Cardiac muscle cell (in vitro differentiated cells and primary cell): ENCODE measurements around the gene TAF4. TPM values are rescaled to one million over a fixed set of nuclear protein-coding genes. Genes with fewer than 3 reads are reported as not detected.

Experiments
- DNase-seq, 2 donors: peaks; one replicate each; pipeline versions ENCODE4 v3.0.0 to v3.0.0-alpha.2; 2010 to 2017; ENCODE audit warnings: low read depth in 1 of 2, low spot score in 1 of 2
- H3K27ac ChIP-seq: fragments of 200-600 bp; sonication (generic); 2 replicates; pipeline ENCODE4 v1.5.1; 2016
- H3K27me3 ChIP-seq: fragments of 200-600 bp; sonication (generic); 2 replicates; pipeline ENCODE4 v1.6.0; 2016; ENCODE audit warnings: control low read depth
- H3K36me3 ChIP-seq: fragments of 200-600 bp; sonication (generic); 2 replicates; pipeline ENCODE4 v1.5.1; 2016; ENCODE audit warnings: control low read depth
- H3K4me1 ChIP-seq: fragments of 200-600 bp; sonication (generic); 2 replicates; pipeline ENCODE4 v1.8.1; 2017; ENCODE audit warnings: low read depth, mild to moderate bottlenecking, mixed run types
- H3K4me3 ChIP-seq: fragments of 200-600 bp; sonication (generic); 2 replicates; pipeline ENCODE4 v1.5.1; 2016; ENCODE audit warnings: mild to moderate bottlenecking
- H3K9me3 ChIP-seq: fragments of 200-600 bp; sonication (generic); 2 replicates; pipeline ENCODE4 v1.5.1; 2017; ENCODE audit warnings: low read depth, mild to moderate bottlenecking, control low read depth
- polyA plus RNA-seq: library from polyadenylated mRNA; unstranded; fragments of >200 nt; fragmentation: Nextera tagmentation; extraction: Ambion mirVana; gene quantifications from 2 replicates; pipeline ENCODE4 v1.2.1, GENCODE V29; 2016
- total RNA-seq: library from RNA; depleted of rRNA; stranded (reverse); fragments of >200 nt; gene quantifications from 2 replicates; pipeline ENCODE4 v1.2.3, GENCODE V29; 2016
- TF ChIP-seq, protein P1 (sequence below): IDR thresholded peaks from 2 replicates; pipeline ENCODE4 v1.5.1; 2012; ENCODE audit warnings: low read depth, mild to moderate bottlenecking, low read length

The TAF4 gene
- total and polyA plus RNA-seq, 2 experiments from 2014 or later, result 3.7 to 21.1 TPM

DNA sequence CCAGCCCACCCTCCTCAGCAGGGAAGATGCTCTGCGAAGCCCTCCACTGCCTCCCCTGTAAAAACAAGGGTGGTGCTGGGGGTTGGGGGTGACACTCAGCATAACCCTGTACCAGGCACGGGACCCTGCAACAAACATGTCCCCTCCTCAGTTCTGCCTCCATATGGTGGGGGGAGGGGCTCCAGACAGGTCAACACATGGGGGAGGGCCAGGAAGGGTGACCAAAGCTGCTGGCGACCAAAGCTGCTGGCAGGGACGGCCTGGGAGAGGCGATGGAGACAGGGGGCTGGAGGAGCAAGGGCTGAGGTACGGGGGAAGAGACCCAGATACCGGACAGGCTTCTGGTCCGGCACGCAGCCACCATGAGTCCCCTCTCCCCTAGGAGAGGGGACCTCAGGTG, 123.2 kb downstream of the TAF4 start:
- Histone ChIP-seq H3K4me1 (no peaks in the 10 kb centered on the region), H3K4me3 (no peak overlapping the region), H3K27ac (no peak overlapping the region), H3K27me3 (no peaks in the 10 kb centered on the region), H3K9me3 (no peaks in the 10 kb centered on the region), H3K36me3 (no peaks in the 10 kb centered on the region)
- TF ChIP-seq, protein P1, sequence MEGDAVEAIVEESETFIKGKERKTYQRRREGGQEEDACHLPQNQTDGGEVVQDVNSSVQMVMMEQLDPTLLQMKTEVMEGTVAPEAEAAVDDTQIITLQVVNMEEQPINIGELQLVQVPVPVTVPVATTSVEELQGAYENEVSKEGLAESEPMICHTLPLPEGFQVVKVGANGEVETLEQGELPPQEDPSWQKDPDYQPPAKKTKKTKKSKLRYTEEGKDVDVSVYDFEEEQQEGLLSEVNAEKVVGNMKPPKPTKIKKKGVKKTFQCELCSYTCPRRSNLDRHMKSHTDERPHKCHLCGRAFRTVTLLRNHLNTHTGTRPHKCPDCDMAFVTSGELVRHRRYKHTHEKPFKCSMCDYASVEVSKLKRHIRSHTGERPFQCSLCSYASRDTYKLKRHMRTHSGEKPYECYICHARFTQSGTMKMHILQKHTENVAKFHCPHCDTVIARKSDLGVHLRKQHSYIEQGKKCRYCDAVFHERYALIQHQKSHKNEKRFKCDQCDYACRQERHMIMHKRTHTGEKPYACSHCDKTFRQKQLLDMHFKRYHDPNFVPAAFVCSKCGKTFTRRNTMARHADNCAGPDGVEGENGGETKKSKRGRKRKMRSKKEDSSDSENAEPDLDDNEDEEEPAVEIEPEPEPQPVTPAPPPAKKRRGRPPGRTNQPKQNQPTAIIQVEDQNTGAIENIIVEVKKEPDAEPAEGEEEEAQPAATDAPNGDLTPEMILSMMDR, result no peak
- DNase-seq, result no peak

DNA sequence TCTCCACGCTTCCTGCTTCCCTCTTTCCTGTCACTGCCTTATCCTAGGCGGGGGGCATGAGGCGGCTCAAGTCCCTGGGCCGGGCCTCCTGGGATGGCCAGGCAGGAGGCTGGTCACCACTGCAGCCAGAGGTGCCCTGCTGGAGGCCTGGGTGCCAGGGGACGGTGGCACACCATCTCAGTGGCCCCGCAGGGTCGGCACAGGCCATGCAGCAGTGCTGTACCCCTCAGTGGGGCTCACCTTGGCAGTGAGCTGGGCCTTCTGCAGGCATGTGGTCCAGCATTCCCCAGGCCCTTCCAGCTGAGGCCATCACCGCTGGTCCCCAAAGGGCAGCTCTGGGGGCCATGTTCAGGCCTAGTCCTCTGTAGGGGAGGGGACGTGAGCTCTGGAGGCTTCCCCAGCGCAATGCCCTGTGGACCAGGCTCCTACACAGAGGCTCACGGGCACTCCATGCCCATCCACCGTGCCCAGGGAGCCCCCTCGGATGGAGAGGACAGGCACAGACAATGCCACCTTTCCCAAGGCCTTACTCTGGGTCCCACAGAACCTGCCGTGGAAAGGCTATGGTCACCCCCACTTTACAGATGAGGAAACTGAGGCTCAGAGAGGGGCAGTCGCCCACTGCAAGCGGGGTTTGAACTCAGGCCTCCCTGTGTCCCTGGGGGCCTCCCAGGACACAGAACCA, 123.8 kb downstream of the TAF4 start:
- Histone ChIP-seq H3K27me3 (no peaks in the 10 kb centered on the region), H3K4me3 (no peak overlapping the region), H3K27ac (no peak overlapping the region), H3K9me3 (no peaks in the 10 kb centered on the region), H3K36me3 (no peaks in the 10 kb centered on the region), H3K4me1 (no peaks in the 10 kb centered on the region)
- DNase-seq, result no peak
- TF ChIP-seq, protein P1, result no peak

DNA sequence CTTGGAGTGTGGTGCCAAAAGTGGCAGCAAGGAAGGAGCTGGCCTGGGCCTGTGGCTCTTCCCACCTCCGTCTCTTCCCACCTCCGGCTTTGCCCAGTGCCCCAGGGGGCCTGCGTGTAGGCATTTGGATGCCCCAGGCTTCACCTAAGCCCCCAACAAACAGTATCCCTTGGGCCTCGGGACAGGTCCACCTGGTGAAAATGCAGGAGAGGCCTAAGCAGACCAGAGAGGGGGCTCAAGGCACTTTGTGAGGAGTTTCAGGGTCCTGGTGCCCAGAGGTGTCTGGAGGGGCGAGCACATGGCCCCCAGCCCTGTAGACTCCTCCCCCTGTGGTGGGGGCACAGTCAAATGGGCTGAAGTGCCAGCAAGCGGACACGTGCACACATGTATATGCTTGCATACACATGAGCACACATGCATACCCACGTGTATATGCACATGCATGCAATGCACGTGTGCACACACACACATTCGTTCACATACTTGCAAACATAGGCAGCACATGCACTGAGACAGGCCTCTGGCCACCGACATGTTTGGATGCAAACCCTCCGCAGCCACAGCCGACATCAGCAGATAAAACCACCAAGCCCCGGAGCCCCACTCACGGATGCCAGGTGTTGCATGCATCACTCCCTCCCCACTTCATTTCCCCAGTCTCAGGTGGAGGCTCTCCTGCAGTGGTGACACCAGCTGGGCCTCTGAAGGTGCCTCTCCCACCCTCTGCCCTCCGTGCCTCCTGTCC, 124.5 kb downstream of the TAF4 start:
- TF ChIP-seq, protein P1, result no peak
- H3K4me1 ChIP-seq, result no peaks in the 10 kb centered on the region
- H3K36me3 ChIP-seq, result no peaks in the 10 kb centered on the region
- H3K27ac ChIP-seq, result no peak overlapping the region
- no peak for DNase-seq
- H3K27me3 ChIP-seq, result no peaks in the 10 kb centered on the region
- H3K9me3 ChIP-seq, result no peaks in the 10 kb centered on the region
- H3K4me3 ChIP-seq, result no peak overlapping the region

GRCh38 chr20:61940491-61940890, 125.2 kb downstream of the TAF4 start:
- Histone ChIP-seq H3K27me3 (no peaks in the 10 kb centered on the region), H3K9me3 (no peaks in the 10 kb centered on the region), H3K36me3 (no peaks in the 10 kb centered on the region), H3K4me3 (no peak overlapping the region), H3K27ac (no peak overlapping the region), H3K4me1 (no peaks in the 10 kb centered on the region)
- TF ChIP-seq, protein P1, result no peak
- no peak for DNase-seq

DNA sequence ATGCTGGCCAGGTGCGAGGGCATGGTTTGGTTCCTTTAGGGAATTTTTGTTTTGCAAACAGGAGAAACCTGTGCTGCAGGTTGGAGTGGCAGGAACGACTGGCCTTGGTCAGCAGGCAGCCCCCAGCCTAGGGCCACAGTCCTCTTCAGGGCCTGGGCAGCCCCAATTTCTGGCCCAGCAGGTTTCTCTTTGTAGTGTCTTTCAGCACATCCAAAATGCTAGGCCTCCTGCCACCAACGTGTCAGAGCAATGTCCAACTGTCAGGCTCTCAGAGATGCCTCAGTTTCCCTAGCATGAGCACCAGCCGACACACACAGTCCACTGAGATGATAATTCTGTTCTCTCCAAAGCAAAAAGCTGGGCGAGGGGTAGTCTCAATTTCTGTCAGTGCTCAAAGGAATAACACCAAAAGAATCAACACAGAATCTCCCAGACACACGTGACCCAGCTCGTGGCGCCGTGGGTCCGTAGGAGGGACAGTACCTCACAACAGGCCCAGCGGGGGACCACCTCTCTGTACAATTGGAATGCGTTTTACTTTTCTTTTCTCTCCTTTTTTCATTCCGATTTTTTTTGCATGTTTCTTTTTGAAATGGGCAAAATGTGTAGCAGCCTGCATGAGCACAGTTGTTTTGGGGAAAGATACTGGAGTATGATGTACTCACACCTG, 125.9 kb downstream of the TAF4 start:
- no peaks in the 10 kb centered on the region for H3K36me3 ChIP-seq
- H3K27ac ChIP-seq, result no peak overlapping the region
- H3K4me3 ChIP-seq, result no peak overlapping the region
- DNase-seq, result no peak
- H3K27me3 ChIP-seq, result no peaks in the 10 kb centered on the region
- no peaks in the 10 kb centered on the region for H3K4me1 ChIP-seq
- no peaks in the 10 kb centered on the region for H3K9me3 ChIP-seq
- TF ChIP-seq, protein P1, result no peak
